Measurements from ENCODE around the gene CCDC134.

CCDC134 gene

GRCh38 chr22:41782751-41783150 lies 17.7 kb upstream of the CCDC134 start:
- Histone ChIP-seq H3K4me1 (ENCODE audit: control insufficient read depth, insufficient read depth, low read length, poor library complexity, severe bottlenecking) (peaks cover 32% of the 10 kb centered on the region), H3K27me3 (replicated peaks; ENCODE audit: control insufficient read depth, insufficient read depth, low read length, poor library complexity, severe bottlenecking) (no peaks in the 10 kb centered on the region), H3K27ac (ENCODE audit: insufficient read depth, low read length, poor library complexity, severe bottlenecking) (peak overlapping the region; percentile 88), H3K9me3 (ENCODE audit: control insufficient read depth, low read length) (no peaks in the 10 kb centered on the region), H3K36me3 (ENCODE audit: control insufficient read depth, insufficient read depth, low read length) (peaks cover 17% of the 10 kb centered on the region), H3K4me3 (ENCODE audit: insufficient read depth, low read depth, low read length, poor library complexity, severe bottlenecking) (peak overlapping the region; percentile 60)
- no peak for DNase-seq

- H3K27ac ChIP-seq (ENCODE audit: insufficient read depth, low read length, poor library complexity, severe bottlenecking): no peak overlapping the region
- H3K4me1 ChIP-seq (ENCODE audit: control insufficient read depth, insufficient read depth, low read length, poor library complexity, severe bottlenecking): peaks cover 26% of the 10 kb centered on the region
- DNase-seq: no peak
- H3K9me3 ChIP-seq (ENCODE audit: control insufficient read depth, low read length): no peaks in the 10 kb centered on the region
- H3K36me3 ChIP-seq (ENCODE audit: control insufficient read depth, insufficient read depth, low read length): peaks cover 28% of the 10 kb centered on the region
- no peak overlapping the region for H3K4me3 ChIP-seq (ENCODE audit: insufficient read depth, low read depth, low read length, poor library complexity, severe bottlenecking)
- H3K27me3 ChIP-seq (replicated peaks; ENCODE audit: control insufficient read depth, insufficient read depth, low read length, poor library complexity, severe bottlenecking): no peaks in the 10 kb centered on the region
Observed at GRCh38 chr22:41787331-41787730, 13.1 kb upstream of the CCDC134 start.

GRCh38 chr22:41793871-41794270 lies 6.6 kb upstream of the CCDC134 start:
- Histone ChIP-seq H3K27me3 (replicated peaks; ENCODE audit: control insufficient read depth, insufficient read depth, low read length, poor library complexity, severe bottlenecking) (no peaks in the 10 kb centered on the region), H3K9me3 (ENCODE audit: control insufficient read depth, low read length) (no peaks in the 10 kb centered on the region), H3K27ac (ENCODE audit: insufficient read depth, low read length, poor library complexity, severe bottlenecking) (no peak overlapping the region), H3K4me3 (ENCODE audit: insufficient read depth, low read depth, low read length, poor library complexity, severe bottlenecking) (no peak overlapping the region), H3K4me1 (ENCODE audit: control insufficient read depth, insufficient read depth, low read length, poor library complexity, severe bottlenecking) (no peaks in the 10 kb centered on the region), H3K36me3 (ENCODE audit: control insufficient read depth, insufficient read depth, low read length) (peaks cover 32% of the 10 kb centered on the region)
- no peak for DNase-seq

- peaks cover 13% of the 10 kb centered on the region for H3K4me1 ChIP-seq (ENCODE audit: control insufficient read depth, insufficient read depth, low read length, poor library complexity, severe bottlenecking)
- no peaks in the 10 kb centered on the region for H3K27me3 ChIP-seq (replicated peaks; ENCODE audit: control insufficient read depth, insufficient read depth, low read length, poor library complexity, severe bottlenecking)
- H3K9me3 ChIP-seq (ENCODE audit: control insufficient read depth, low read length): no peaks in the 10 kb centered on the region
- no peak overlapping the region for H3K4me3 ChIP-seq (ENCODE audit: insufficient read depth, low read depth, low read length, poor library complexity, severe bottlenecking)
- DNase-seq: no peak
- no peak overlapping the region for H3K27ac ChIP-seq (ENCODE audit: insufficient read depth, low read length, poor library complexity, severe bottlenecking)
- H3K36me3 ChIP-seq (ENCODE audit: control insufficient read depth, insufficient read depth, low read length): peaks cover 19% of the 10 kb centered on the region
Observed at GRCh38 chr22:41798736-41799135, 1.7 kb upstream of the CCDC134 start.

GRCh38 chr22:41799486-41800347 lies 762 bp upstream of the CCDC134 start:
- no peaks in the 10 kb centered on the region for H3K27me3 ChIP-seq (replicated peaks; ENCODE audit: control insufficient read depth, insufficient read depth, low read length, poor library complexity, severe bottlenecking)
- peaks cover 9% of the 10 kb centered on the region for H3K36me3 ChIP-seq (ENCODE audit: control insufficient read depth, insufficient read depth, low read length)
- H3K27ac ChIP-seq (ENCODE audit: insufficient read depth, low read length, poor library complexity, severe bottlenecking): peak overlapping the region; percentile 86
- no peaks in the 10 kb centered on the region for H3K9me3 ChIP-seq (ENCODE audit: control insufficient read depth, low read length)
- DNase-seq: peak in 1 of 3 donors; percentile 5
- peaks cover 13% of the 10 kb centered on the region for H3K4me1 ChIP-seq (ENCODE audit: control insufficient read depth, insufficient read depth, low read length, poor library complexity, severe bottlenecking)
- H3K4me3 ChIP-seq (ENCODE audit: insufficient read depth, low read depth, low read length, poor library complexity, severe bottlenecking): peak overlapping the region; percentile 87

GRCh38 chr22:41801147-41801819 lies 804 bp downstream of the CCDC134 start:
- Histone ChIP-seq H3K36me3 (ENCODE audit: control insufficient read depth, insufficient read depth, low read length) (no peaks in the 10 kb centered on the region), H3K4me1 (ENCODE audit: control insufficient read depth, insufficient read depth, low read length, poor library complexity, severe bottlenecking) (peaks cover 13% of the 10 kb centered on the region), H3K9me3 (ENCODE audit: control insufficient read depth, low read length) (no peaks in the 10 kb centered on the region), H3K4me3 (ENCODE audit: insufficient read depth, low read depth, low read length, poor library complexity, severe bottlenecking) (peak overlapping the region; percentile 87), H3K27ac (ENCODE audit: insufficient read depth, low read length, poor library complexity, severe bottlenecking) (peak overlapping the region; percentile 86), H3K27me3 (replicated peaks; ENCODE audit: control insufficient read depth, insufficient read depth, low read length, poor library complexity, severe bottlenecking) (no peaks in the 10 kb centered on the region)
- no peak for DNase-seq

GRCh38 chr22:41801886-41802285 lies 1.4 kb downstream of the CCDC134 start:
- Histone ChIP-seq H3K27ac (ENCODE audit: insufficient read depth, low read length, poor library complexity, severe bottlenecking) (no peak overlapping the region), H3K4me1 (ENCODE audit: control insufficient read depth, insufficient read depth, low read length, poor library complexity, severe bottlenecking) (peaks cover 13% of the 10 kb centered on the region), H3K27me3 (replicated peaks; ENCODE audit: control insufficient read depth, insufficient read depth, low read length, poor library complexity, severe bottlenecking) (no peaks in the 10 kb centered on the region), H3K4me3 (ENCODE audit: insufficient read depth, low read depth, low read length, poor library complexity, severe bottlenecking) (peak overlapping the region; percentile 87), H3K9me3 (ENCODE audit: control insufficient read depth, low read length) (no peaks in the 10 kb centered on the region), H3K36me3 (ENCODE audit: control insufficient read depth, insufficient read depth, low read length) (no peaks in the 10 kb centered on the region)
- DNase-seq: no peak

GRCh38 chr22:41805639-41806038 lies 5.2 kb downstream of the CCDC134 start:
- Histone ChIP-seq H3K27me3 (replicated peaks; ENCODE audit: control insufficient read depth, insufficient read depth, low read length, poor library complexity, severe bottlenecking) (no peaks in the 10 kb centered on the region), H3K27ac (ENCODE audit: insufficient read depth, low read length, poor library complexity, severe bottlenecking) (no peak overlapping the region), H3K4me1 (ENCODE audit: control insufficient read depth, insufficient read depth, low read length, poor library complexity, severe bottlenecking) (peaks cover 5% of the 10 kb centered on the region), H3K4me3 (ENCODE audit: insufficient read depth, low read depth, low read length, poor library complexity, severe bottlenecking) (no peak overlapping the region), H3K36me3 (ENCODE audit: control insufficient read depth, insufficient read depth, low read length) (peaks cover 14% of the 10 kb centered on the region), H3K9me3 (ENCODE audit: control insufficient read depth, low read length) (no peaks in the 10 kb centered on the region)
- no peak for DNase-seq

- no peak overlapping the region for H3K27ac ChIP-seq (ENCODE audit: insufficient read depth, low read length, poor library complexity, severe bottlenecking)
- H3K9me3 ChIP-seq (ENCODE audit: control insufficient read depth, low read length): no peaks in the 10 kb centered on the region
- H3K4me1 ChIP-seq (ENCODE audit: control insufficient read depth, insufficient read depth, low read length, poor library complexity, severe bottlenecking): no peaks in the 10 kb centered on the region
- H3K4me3 ChIP-seq (ENCODE audit: insufficient read depth, low read depth, low read length, poor library complexity, severe bottlenecking): no peak overlapping the region
- no peaks in the 10 kb centered on the region for H3K27me3 ChIP-seq (replicated peaks; ENCODE audit: control insufficient read depth, insufficient read depth, low read length, poor library complexity, severe bottlenecking)
- no peak for DNase-seq
- H3K36me3 ChIP-seq (ENCODE audit: control insufficient read depth, insufficient read depth, low read length): peaks cover 26% of the 10 kb centered on the region
Observed at GRCh38 chr22:41808400-41808799, 7.9 kb downstream of the CCDC134 start.

- Histone ChIP-seq H3K4me3 (ENCODE audit: insufficient read depth, low read depth, low read length, poor library complexity, severe bottlenecking) (no peak overlapping the region), H3K4me1 (ENCODE audit: control insufficient read depth, insufficient read depth, low read length, poor library complexity, severe bottlenecking) (no peaks in the 10 kb centered on the region), H3K27me3 (replicated peaks; ENCODE audit: control insufficient read depth, insufficient read depth, low read length, poor library complexity, severe bottlenecking) (no peaks in the 10 kb centered on the region), H3K9me3 (ENCODE audit: control insufficient read depth, low read length) (no peaks in the 10 kb centered on the region), H3K36me3 (ENCODE audit: control insufficient read depth, insufficient read depth, low read length) (peaks cover 33% of the 10 kb centered on the region), H3K27ac (ENCODE audit: insufficient read depth, low read length, poor library complexity, severe bottlenecking) (no peak overlapping the region)
- DNase-seq: no peak
Observed at GRCh38 chr22:41810022-41810421, 9.5 kb downstream of the CCDC134 start.

Data from effector memory CD4-positive, alpha-beta T cell (primary cell).